BE2C (cell line): Measurements from ENCODE around the gene CACFD1.
A peak's percentile ranks its signal among the peaks of the same experiment; 100 is the strongest.
"Not testable (repeated sequence)": the region's sequence is repeated elsewhere in the genome, so short reads cannot be mapped to it uniquely, and the experiment has no call there.

Experiments
- DNase-seq: peaks from one replicate; pipeline ENCODE4 v3.0.0-alpha.2; 2020
- H3K27me3 ChIP-seq: fragments of 250-450 bp; sonication (Bioruptor Pico); 2 replicates; pipeline ENCODE4 v1.5.1; 2020; ENCODE audit warnings: mild to moderate bottlenecking
- H3K36me3 ChIP-seq: fragments of 250-450 bp; sonication (Bioruptor Pico); 2 replicates; pipeline ENCODE4 v1.5.1; 2020; ENCODE audit warnings: mild to moderate bottlenecking
- H3K4me1 ChIP-seq: fragments of 250-450 bp; sonication (Bioruptor Pico); 2 replicates; pipeline ENCODE4 v1.5.1; 2020
- H3K4me3 ChIP-seq: 2 replicates; pipeline ENCODE4 v1.5.1; 2011; ENCODE audit warnings: low read depth, low read length
- H3K9me3 ChIP-seq: fragments of 250-450 bp; sonication (Bioruptor Pico); 2 replicates; pipeline ENCODE4 v1.5.1; 2020
- TF ChIP-seq, protein P1 (sequence below): IDR thresholded peaks from 2 replicates; pipeline ENCODE4 v1.5.1; 2012; ENCODE audit warnings: mild to moderate bottlenecking, low read depth, low read length

Gene CACFD1

DNA sequence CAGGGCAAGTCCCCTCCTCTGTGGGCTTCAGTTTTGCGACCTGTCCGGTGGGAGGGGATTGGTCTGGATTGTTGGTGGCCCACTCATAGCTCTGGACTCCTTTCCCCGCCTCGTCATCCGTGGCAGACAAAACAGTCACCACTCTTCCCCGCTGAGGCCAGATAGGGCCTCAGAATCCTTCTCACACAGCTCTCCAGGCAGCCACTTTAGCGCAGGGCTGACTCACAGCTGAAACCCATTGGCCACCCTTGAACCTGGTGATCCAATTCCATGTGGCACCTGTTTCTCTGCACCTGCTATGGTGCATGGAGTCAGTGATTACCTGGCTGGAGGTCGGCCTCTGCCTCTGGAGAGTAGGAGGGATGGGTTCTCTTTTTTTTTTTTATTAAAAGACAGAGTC is 15.8 kb upstream of the CACFD1 start:
- Histone ChIP-seq H3K4me1 (peaks cover 7% of the 10 kb centered on the region), H3K9me3 (no peaks in the 10 kb centered on the region), H3K27me3 (no peaks in the 10 kb centered on the region), H3K4me3 (no peak overlapping the region), H3K36me3 (no peaks in the 10 kb centered on the region)
- TF ChIP-seq, protein P1, sequence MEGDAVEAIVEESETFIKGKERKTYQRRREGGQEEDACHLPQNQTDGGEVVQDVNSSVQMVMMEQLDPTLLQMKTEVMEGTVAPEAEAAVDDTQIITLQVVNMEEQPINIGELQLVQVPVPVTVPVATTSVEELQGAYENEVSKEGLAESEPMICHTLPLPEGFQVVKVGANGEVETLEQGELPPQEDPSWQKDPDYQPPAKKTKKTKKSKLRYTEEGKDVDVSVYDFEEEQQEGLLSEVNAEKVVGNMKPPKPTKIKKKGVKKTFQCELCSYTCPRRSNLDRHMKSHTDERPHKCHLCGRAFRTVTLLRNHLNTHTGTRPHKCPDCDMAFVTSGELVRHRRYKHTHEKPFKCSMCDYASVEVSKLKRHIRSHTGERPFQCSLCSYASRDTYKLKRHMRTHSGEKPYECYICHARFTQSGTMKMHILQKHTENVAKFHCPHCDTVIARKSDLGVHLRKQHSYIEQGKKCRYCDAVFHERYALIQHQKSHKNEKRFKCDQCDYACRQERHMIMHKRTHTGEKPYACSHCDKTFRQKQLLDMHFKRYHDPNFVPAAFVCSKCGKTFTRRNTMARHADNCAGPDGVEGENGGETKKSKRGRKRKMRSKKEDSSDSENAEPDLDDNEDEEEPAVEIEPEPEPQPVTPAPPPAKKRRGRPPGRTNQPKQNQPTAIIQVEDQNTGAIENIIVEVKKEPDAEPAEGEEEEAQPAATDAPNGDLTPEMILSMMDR = no peak
- no peak for DNase-seq

DNA sequence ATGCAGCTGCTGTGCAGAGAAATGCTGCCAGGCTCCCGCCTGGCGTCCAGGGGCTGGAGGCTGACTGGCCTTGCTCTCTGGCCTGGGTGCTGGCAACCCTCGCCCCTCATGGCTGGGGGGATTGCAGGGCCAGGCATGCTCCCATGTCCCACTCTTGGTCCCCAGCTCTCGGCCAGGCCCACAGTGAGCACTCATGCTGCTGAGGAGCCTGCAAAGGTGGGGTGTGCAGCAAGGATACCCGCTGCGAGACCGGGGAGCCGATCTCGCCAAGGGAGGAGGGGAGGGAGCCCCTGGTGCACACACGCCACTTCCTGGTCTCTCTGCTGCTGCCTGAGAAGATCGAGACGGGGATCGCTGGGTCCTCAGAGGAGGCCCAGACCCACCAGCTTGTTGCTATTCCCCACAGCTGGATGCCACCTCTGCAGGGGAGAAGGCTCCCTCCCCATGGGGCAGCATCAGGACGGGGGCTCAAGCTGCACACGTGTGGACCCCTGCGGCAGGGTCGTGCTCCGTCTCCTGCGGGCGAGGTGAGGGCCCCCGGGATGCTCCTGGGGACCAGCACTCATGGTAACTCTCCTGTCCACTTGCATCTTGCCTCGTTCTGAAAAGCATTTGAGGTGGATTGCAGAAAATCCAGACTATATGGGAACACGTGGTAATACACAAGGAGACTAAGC is 14.3 kb upstream of the CACFD1 start:
- Histone ChIP-seq H3K9me3 (no peaks in the 10 kb centered on the region), H3K27me3 (no peaks in the 10 kb centered on the region), H3K4me1 (peaks cover 8% of the 10 kb centered on the region), H3K4me3 (no peak overlapping the region), H3K36me3 (no peaks in the 10 kb centered on the region)
- TF ChIP-seq, protein P1 = no peak
- no peak for DNase-seq

DNA sequence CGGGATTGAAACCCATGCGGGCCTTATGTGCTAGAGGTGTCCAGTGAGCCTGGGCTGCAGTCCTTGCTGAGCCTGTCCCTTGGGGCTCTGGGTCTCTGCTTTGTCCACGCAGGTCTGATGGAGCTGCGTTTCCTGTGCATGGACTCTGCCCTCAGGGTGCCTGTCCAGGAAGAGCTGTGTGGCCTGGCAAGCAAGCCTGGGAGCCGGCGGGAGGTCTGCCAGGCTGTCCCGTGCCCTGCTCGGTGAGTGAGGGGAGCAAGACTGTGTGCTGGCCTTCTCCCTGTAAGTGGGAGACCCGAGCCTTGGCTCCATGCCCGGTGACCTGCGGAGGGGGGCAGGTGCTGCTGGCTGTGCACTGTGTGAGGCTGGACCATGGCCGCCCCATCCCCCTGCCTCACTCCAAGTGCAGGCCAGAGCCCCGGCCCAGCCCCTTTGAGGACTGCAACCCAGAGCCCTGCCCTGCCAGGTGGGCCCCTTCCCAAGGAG is 11.2 kb upstream of the CACFD1 start:
- TF ChIP-seq, protein P1 = no peak
- Histone ChIP-seq H3K9me3 (no peaks in the 10 kb centered on the region), H3K36me3 (no peaks in the 10 kb centered on the region), H3K27me3 (no peaks in the 10 kb centered on the region), H3K4me3 (no peak overlapping the region), H3K4me1 (peaks cover 8% of the 10 kb centered on the region)
- peak; percentile 57 for DNase-seq

DNA sequence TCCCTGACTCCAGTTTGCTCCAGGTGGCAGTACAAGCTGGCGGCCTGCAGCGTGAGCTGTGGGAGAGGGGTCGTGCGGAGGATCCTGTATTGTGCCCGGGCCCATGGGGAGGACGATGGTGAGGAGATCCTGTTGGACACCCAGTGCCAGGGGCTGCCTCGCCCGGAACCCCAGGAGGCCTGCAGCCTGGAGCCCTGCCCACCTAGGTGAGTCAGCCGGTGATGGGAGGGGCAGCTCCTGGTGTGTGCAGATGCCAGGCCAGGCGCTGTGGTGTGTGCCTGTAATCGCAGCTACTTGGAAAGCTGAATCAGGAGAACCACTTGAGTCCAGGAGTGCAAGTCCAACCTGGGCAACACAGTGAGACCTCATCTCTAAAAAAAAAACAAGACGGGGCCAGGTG is 10.0 kb upstream of the CACFD1 start:
- no peaks in the 10 kb centered on the region for H3K9me3 ChIP-seq
- no peaks in the 10 kb centered on the region for H3K36me3 ChIP-seq
- TF ChIP-seq, protein P1 = no peak
- H3K4me1 ChIP-seq = peaks cover 8% of the 10 kb centered on the region
- no peak overlapping the region for H3K4me3 ChIP-seq
- no peaks in the 10 kb centered on the region for H3K27me3 ChIP-seq
- no peak for DNase-seq

DNA sequence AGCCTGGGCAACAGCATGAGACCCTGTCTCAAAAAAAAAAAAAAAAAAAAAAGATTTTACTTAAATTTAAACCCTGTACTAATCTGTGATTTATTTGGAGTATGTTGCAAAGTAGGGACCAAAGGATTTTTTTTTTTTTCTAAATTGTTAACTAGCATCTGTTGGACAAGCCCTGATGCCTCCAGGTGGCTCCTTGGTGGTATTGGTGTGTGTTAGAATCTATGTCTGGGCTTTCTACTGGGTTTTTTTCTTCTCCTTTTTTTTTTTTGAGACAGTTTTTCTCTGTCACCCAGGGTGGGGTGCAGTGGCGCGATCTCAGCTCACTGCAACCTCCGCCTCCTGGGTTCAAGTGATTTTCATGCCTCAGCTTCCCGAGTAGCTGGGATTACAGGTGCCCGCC is 7.9 kb upstream of the CACFD1 start:
- DNase-seq, H3K4me3 ChIP-seq, H3K4me1 ChIP-seq, H3K36me3 ChIP-seq, H3K27me3 ChIP-seq, H3K9me3 ChIP-seq: not testable (repeated sequence)

DNA sequence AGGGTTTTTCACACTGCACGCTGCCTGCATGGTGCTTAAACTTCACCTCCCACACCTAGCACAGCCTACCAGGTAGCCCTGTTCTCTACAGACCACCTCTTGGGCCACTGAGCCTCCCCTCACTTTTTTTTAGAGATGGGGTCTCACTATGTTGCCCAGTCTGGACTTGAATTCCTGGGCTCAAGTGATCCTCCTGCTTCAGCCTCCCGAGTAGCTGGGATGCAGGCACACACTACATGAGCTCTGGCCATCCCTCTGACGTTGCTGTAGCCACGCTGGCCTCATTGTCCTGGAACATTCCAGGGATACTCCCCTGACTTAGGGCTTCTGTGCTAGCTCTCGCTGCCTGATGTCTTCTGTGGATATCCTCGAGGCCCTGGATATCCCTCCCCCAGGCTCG is 7.2 kb upstream of the CACFD1 start:
- DNase-seq = no peak
- H3K36me3 ChIP-seq = no peaks in the 10 kb centered on the region
- H3K27me3 ChIP-seq = no peaks in the 10 kb centered on the region
- TF ChIP-seq, protein P1 = no peak
- H3K4me3 ChIP-seq = no peak overlapping the region
- H3K9me3 ChIP-seq = no peaks in the 10 kb centered on the region
- peaks cover 8% of the 10 kb centered on the region for H3K4me1 ChIP-seq
